HL-60 (cell line): Measurements from ENCODE around the gene CAD.

ENCODE experiments used
- DNase-seq, 2 experiments: peaks; one replicate each; pipeline ENCODE4 v3.0.0-alpha.2; 2010 to 2020; ENCODE audit warnings: low read depth in 1 of 2, low spot score in 1 of 2
- H3K27ac ChIP-seq: fragments of 250-450 bp; sonication (Bioruptor Pico); replicated peaks from 2 replicates; pipeline ENCODE4 v1.5.1; 2020; ENCODE audit warnings: mild to moderate bottlenecking, moderate library complexity
- H3K27me3 ChIP-seq: fragments of 250-450 bp; sonication (Bioruptor Pico); 2 replicates; pipeline ENCODE4 v1.5.1; 2021; ENCODE audit warnings: mild to moderate bottlenecking, moderate library complexity; ENCODE audit not compliant: insufficient read depth, poor library complexity, severe bottlenecking
- H3K4me3 ChIP-seq: replicated peaks from 2 replicates; pipeline ENCODE4 v1.5.1; 2011; ENCODE audit warnings: mild to moderate bottlenecking, control low read depth, low read length; ENCODE audit not compliant: insufficient read depth
- CTCF ChIP-seq: IDR thresholded peaks from one replicate; pipeline ENCODE4 v1.5.1; 2011; ENCODE audit warnings: low read length, control low read depth, inconsistent platforms; ENCODE audit not compliant: insufficient read depth
- GABPA ChIP-seq: IDR thresholded peaks from 2 replicates; pipeline ENCODE4 v1.6.1; 2012; ENCODE audit warnings: low read depth
- POLR2AphosphoS5 ChIP-seq: IDR thresholded peaks from 2 replicates; pipeline ENCODE4 v1.6.1; 2012; ENCODE audit warnings: low read depth
- REST ChIP-seq: IDR thresholded peaks from 2 replicates; pipeline ENCODE4 v1.6.1; 2012; ENCODE audit warnings: low read depth; ENCODE audit not compliant: insufficient replicate concordance
- SPI1 ChIP-seq: IDR thresholded peaks from 2 replicates; pipeline ENCODE4 v1.6.1; 2012; ENCODE audit warnings: low read depth, mild to moderate bottlenecking, borderline replicate concordance

The CAD gene

GRCh38 chr2:27198627-27199026 is 18.5 kb upstream of the CAD start:
- no peak for DNase-seq
- no peak overlapping the region for H3K4me3 ChIP-seq
- H3K27ac ChIP-seq: no peak overlapping the region
- TF ChIP-seq REST (no peak), GABPA (no peak), CTCF (no peak), SPI1 (no peak), POLR2AphosphoS5 (no peak)
- H3K27me3 ChIP-seq: no peaks in the 10 kb centered on the region

GRCh38 chr2:27199241-27199640 is 17.9 kb upstream of the CAD start:
- no peaks in the 10 kb centered on the region for H3K27me3 ChIP-seq
- TF ChIP-seq CTCF (no peak), REST (no peak), POLR2AphosphoS5 (no peak), GABPA (no peak), SPI1 (no peak)
- H3K4me3 ChIP-seq: no peak overlapping the region
- H3K27ac ChIP-seq: no peak overlapping the region
- no peak for DNase-seq

GRCh38 chr2:27201675-27202074 is 15.5 kb upstream of the CAD start:
- Histone ChIP-seq H3K27ac (no peak overlapping the region), H3K4me3 (no peak overlapping the region), H3K27me3 (no peaks in the 10 kb centered on the region)
- DNase-seq: no peak
- TF ChIP-seq REST: no peak
- no peak for TF ChIP-seq SPI1
- TF ChIP-seq POLR2AphosphoS5: no peak
- TF ChIP-seq CTCF: no peak
- no peak for TF ChIP-seq GABPA
